ENCODE measurements around the gene SH3PXD2A.
"Not testable (repeated sequence)": the region's sequence is repeated elsewhere in the genome, so short reads cannot be mapped to it uniquely, and the experiment has no call there.

SH3PXD2A gene

DNA sequence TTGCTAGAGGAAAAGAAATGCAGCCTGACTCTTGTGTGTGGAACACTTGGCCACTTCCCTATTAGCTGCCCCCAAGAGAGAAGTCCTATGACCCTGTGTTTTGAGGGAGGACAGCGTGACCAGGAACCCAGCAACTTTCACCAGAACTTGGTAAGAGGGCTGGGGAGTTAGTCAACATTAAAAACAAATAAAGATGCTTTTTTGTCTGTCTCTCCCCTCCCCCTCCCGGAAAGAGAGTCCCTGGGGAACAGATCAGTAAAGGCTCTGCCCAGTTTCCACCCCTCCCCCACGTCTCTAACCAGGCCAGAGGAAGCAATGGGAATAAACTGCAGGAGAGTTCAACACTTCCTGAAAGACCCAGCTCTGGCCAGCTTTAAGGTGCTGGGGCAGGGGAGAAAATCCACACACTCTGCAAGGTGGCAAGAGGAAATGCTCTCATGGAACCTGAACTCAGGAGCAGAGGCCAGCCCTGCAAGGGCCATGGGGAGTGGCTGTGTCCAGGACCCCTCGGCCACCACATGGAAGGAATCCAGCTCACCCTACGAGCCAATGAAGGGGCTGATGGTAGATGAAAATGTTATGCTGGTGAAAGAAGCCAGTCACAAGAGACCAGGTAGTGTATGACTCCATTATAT lies 21.5 kb downstream of the SH3PXD2A start:
- DNase-seq (ENCODE audit: low read depth in 2 of 2) = no peak

DNA sequence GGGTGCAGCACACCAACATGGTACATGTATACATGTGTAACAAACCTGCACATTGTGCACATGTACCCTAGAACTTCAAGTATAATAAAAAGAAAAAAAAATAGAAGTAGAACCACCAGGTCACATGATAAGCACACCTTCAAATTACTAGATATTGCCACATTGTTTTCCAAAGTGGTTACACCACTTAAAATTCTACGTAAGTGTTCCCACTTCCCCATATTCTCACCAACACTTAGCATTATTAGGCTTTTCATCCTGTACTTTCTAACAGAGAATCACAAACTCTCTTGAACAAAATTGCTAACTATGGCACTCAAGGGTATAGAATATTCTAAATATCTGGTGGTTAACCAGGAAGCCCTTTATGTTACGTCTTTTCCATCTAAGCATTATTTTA lies 22.6 kb downstream of the SH3PXD2A start:
- no peak for DNase-seq (ENCODE audit: low read depth in 2 of 2)

DNA sequence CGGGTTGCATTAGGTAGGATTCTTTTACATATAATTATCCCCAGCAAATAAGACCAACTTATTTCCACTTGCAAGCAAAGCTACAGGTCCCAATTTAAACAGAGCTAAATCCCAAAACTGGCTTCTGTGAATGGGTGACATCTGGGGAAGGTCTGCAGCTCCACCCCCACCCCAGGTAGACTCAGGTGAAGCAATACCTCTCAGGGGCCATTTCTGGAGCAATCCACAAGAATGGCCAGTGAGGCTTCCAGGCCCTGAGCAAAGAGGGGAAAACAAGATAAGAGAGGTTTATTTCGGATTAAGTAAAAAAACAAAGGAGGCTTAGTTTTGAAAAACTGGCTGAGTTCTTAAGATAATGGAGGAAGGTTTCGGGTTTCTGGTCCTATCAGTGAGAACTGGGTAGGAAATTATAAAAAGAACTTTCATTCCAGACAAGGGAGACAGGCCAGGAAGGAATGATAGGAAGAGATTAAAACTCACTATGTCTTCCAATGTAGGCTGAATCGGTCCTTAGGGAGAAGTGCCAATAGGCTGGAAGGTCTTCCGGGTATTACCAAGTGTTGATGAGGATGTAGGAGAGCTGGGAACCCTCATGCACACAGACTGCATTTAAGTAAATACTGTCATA lies 25.4 kb downstream of the SH3PXD2A start:
- DNase-seq (ENCODE audit: low read depth in 2 of 2) = no peak

DNA sequence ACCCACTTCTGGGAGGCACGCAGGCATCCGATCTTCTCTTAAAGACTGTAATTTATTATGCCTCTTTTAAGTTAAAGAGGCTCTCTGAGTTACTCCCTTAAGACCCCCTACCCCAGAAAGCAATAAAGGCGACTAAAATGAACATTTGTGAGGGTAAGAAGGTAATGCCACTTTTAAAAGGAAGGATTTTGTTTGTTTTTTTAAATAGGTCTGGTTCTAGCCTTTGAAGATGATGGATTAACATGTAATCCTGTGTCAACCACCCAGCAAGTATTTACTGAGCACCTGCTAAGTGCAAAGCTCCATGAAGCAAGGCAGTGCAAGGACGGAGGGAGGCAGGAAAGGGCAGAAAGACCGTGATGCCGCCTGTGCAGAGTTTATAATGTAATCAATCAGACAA lies 26.1 kb downstream of the SH3PXD2A start:
- no peak for DNase-seq (ENCODE audit: low read depth in 2 of 2)

DNA sequence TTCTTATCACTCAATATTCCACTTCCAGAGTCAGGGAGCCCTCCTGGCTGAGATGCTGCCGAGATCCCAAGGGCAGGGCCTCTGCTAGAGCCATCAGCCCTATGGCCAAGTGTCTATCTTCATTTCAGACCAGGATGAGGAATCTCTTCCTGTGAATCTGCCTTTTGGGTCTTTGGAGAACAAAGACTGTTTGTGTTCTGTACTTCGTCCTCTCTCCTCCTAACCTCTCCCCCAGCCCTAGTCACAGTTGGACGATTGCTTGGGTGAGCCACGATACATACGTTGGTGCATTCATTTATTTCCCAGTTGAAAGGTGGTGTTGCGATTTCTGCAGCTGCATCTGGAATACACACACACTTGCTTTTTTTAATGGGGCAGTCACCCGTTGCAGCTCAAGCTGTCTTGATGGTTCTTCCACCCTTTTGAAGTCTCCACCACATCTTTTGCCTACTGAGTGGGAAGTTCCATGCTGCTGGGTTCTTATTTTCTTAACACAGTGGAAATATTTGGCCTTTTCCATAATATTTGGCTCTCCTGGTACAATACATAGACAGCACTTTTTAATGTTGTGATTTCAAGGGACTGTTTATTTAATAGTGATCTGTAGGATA lies 26.7 kb downstream of the SH3PXD2A start:
- DNase-seq (ENCODE audit: low read depth in 2 of 2) = no peak

DNA sequence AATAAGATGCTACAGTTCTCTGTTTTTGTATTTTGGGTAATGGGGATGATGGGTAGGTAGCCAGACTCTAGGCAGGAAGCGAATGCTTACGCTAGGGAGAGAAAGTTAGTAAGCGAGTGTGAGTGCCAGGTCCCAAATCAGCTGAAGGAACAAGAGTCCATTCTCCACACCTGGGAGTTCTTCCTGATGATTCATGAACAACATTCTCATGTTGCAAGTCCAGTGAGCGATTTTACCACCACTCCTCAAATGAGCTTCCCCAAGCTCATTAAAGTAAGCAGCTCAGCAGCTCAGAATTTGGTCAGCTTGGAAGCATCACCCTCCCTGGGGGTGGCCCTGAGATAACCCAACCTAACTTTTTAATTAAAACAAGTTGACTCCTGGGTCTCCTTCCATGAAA lies 27.3 kb downstream of the SH3PXD2A start:
- no peak for DNase-seq (ENCODE audit: low read depth in 2 of 2)

DNA sequence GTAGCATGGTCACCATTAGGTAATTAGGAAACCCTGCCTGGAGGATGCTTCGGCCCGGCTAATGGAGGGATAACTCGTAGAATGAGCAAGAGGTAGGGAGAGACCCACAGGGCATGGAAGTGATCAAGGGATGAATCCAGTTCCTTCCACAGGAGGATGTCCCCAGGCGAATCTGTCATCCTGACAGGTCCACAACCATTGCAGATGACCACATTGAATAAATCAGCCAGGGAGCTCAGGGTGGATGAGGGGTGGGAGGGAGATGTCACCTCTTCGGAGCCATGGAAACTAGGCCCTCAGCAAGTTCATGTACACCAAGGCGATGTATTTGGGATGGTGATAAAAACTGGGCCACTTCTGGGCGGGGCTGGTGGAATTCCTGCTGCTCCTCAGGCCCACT lies 28.5 kb downstream of the SH3PXD2A start:
- DNase-seq (ENCODE audit: low read depth in 2 of 2) = no peak

DNA sequence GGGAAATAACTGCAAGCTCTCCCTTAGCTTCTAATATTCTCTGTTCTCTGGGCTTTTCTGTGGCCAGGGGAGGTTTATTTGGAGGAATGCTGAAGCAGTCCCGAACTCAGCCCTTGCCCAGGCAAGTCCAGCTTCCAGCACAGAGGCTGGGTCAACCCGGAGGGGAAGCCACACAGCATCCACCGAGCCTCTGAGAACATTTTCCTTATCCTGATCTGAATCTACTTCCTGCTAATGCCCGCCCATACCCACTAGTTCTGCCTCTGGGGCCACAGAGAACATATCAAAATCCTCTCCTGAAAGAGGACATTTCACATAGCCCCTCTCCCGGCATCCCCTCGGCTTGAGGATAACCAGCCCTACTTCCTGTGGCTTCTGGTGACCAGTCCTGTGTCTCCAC lies 31.1 kb downstream of the SH3PXD2A start:
- DNase-seq (ENCODE audit: low read depth in 2 of 2) = no peak

DNA sequence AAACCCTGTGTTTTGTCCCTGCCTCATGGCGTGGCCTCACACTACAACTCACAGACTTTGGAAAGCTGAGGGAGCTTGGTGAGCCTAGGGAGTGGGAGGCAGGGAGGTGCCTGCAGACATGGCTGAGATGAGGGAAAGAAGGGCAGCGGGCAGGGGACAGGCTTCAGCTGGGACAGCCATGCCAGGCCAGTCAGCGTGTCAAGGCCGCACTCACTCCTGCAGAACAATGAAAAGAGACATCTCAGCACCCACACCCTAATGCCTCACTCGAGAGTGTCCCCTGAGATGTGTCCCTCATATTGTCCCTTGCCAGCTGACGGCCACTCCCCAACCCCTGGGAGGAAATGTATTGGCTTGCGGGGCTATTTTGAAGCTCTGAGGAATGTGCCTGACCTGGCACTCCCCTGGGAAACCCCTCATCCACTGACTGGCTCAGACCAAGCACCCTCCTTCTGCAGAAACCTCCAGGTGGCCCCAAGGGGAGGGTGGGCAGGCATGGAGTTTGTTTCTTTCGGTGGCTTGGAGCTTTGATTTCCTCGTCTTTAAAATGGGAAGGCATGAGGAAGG lies 31.6 kb downstream of the SH3PXD2A start:
- DNase-seq (ENCODE audit: low read depth in 2 of 2) = no peak

DNA sequence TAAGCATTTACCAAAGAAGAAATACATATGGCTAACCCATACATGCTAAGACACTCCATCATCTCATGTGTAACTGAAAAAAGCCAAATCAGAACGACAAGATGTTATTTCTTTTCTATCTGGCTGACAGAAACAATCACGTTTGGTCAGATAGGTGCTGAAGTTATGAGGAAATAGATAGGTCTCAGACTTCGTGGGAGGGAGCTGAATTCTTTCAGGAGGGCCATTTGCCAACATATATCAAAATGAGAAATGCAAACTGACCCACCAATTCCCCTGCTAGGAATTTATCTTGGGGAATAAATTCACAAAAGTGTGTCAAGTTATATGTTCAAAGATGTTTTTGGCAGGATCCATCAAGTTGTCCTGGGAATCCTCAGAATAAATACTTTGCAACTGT lies 32.6 kb downstream of the SH3PXD2A start:
- DNase-seq (ENCODE audit: low read depth in 2 of 2) = no peak

DNA sequence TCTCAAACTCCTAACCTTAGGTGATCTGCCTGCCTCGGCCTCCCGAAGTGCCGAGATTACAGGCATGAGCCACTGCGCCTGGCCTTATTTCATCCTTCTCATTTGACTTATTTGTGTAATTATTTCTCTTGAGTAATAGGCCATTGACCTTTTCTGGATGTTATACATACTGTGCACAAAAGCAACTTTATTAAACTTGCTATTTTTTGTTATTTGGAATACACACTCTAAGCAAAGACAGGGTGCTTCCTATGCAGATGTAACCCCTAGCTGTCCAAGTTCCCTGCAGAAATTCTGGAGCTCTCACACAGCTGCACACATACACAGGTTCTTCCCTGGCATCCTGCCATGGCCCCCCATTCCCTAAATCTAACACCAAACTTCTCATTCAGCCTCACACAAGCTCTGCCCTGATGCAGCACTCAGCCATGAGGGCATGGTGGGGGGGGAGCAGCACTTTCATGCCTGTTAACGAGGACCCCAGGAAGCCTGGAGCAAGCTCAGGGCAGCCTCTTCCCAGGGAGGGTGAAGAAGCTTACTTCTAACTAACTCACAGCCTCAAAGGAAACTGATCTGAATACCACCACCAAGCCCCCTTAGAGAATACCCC lies 33.2 kb downstream of the SH3PXD2A start:
- DNase-seq (ENCODE audit: low read depth in 2 of 2) = no peak

DNA sequence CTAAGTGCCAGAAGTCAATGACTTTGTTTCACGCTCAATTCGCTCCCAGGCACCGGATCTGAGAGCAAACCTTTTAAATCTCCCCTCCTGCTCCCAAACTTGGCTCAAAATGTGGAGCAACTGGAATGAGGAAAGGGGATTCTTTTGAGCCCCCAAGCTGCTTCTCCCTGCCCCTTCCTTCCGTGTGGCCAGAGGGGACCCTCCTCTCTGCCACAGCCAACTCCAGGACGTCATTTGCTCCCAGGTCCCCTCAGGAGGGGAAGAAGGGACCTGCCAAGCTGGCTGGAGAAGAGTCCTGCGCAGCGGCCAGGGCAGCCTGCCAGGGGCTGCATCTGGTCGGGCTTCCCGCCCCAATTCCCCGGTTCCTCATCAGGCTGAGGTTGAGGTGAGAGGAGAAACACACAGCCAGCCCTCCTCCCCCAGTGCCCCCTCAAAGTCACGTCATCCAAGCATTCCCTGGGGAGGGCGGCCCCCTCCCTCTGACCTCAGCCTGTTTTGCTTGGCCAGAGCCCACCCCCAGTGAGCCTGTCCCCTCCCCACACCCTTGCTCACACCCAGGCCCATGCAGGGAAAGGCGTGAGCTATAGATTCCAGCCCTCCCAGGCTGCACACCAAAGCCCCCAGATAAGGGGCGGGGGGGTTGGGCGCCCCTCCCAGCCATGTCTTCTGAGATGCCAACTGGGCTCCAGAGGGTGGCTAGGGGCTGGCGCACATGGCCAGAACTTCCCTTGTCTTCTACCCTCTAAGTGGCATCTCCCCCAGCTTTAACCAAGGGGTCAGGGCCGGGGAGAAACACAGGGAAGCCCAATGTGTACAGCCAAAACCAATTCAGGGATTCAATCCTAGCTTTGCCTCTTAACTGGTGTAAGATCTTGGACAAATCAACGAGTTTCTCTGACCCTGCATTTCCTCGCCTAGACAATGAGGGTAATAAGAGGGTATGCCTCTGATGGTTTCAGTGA lies 35.0 kb downstream of the SH3PXD2A start:
- DNase-seq (ENCODE audit: low read depth in 2 of 2) = peak; percentile 32 to 41

DNA sequence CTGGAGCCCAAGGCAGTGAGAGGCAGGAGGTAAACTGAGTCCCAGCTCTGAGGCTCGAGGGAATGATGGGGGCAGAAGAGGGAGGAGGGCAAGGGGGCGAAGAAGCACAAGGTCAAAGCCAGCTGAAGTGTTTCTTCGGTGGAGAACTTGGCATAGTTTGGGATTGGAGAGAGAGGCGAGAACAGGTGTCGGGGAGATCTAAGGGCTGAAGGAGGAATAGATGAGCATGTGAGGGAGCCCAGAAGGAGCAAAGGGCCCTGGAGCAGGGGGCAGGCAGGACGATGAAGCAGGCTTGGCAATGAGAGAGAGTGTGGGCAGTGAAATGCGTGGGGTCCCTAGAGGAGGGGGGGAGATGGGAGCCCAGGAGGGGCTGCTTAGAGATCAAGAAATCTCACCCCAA lies 35.9 kb downstream of the SH3PXD2A start:
- DNase-seq (ENCODE audit: low read depth in 2 of 2) = no peak

DNA sequence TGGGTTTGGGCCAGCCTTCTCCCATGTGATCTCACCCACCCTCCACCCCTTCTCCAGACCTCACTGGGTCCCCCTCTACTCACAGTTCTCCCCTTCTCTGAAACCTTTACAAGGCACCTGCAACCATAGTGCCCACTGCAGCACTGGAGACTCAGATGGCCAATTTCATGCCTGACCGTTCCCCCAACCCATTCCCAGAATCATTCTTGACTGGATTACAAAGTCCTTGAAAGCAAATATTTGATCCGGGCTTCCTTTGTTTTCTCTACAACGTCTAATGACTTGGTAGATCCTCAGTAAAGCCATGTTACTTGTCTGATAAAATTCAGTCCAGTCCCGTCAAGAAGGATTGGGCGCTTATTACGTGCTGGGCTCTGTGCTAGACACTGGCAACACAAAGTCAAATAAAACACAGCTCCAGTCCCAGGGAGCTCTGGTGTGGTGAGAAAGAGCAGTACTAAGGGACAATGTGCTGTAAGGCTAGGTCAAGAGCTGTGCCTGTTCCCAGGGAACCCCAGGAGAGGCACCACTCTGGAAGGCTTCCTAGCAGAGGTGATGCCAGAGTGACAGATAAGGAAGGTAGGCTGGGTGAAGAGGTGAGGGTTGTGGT lies 36.5 kb downstream of the SH3PXD2A start:
- DNase-seq (ENCODE audit: low read depth in 2 of 2) = no peak

DNA sequence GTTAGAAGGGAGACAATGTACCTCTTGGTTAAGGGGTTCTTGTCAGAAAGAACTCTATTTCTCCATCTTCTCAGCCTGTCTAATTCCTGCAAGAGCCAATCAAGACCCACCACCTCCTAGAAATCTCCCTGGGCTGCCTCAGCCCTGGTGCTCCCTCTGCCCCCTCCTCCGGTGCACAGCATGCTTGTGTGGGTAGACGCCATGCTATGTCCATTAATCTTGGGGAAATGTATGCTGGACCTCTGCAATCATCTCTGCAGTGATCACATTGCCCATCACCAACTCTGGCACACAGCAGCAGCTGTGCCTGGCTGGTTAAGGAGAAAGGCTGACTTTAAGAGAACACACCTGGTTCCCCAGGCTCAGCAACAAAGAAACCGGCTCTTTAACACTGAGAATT lies 37.3 kb downstream of the SH3PXD2A start:
- DNase-seq (ENCODE audit: low read depth in 2 of 2) = no peak

DNA sequence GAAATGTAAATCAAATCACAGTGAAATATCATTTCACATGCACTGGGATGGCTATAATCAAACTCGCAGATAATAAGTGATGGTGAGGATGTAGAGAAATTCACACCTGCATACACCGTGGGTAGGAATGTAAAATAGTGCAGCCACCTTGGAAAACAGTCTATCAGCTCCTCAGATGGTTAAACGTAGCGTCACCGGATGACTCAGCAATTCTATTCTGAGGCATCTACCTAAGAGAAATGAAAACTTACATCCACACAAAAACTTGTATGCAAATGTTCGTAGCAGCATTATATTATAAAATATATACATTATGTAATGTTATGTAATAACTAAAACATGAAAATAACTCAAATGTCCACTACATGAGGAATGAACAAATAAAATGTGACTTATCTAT lies 38.9 kb downstream of the SH3PXD2A start:
- no peak for DNase-seq (ENCODE audit: low read depth in 2 of 2)

DNA sequence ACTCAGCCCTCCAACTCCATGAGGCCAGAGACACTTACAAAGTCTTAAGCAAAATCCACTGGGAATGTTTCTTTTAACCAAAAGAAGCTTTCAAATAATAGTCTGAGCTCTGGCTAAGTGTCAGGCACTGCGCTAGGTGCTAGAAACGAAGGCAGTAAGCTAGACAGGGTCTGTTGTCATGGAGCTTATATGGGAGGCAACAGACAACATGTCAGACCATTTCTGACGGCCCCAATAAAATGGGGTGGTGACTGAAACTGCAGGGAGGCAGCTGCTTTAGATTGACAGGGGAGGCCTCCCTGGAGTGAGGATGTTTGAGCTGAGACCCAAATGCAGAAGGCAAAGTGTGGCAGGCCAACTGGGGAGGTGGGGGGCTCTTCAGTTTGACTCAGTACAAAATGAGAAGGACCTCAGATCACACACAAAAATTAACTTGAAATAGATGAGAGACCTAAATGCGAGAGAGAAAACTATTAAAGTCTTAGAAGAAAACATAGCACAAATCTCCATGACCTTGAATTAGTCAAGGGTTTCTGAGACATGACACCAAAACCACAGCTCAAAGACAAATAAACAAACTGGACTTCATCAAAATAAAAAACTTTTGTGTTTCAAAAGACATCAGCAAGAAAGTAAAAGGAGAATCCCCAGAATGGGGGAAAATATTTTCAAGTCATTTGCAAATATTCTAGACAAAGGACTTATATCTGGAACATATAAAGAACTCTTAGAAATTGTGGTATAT lies 40.6 kb downstream of the SH3PXD2A start:
- no peak for DNase-seq (ENCODE audit: low read depth in 2 of 2)

DNA sequence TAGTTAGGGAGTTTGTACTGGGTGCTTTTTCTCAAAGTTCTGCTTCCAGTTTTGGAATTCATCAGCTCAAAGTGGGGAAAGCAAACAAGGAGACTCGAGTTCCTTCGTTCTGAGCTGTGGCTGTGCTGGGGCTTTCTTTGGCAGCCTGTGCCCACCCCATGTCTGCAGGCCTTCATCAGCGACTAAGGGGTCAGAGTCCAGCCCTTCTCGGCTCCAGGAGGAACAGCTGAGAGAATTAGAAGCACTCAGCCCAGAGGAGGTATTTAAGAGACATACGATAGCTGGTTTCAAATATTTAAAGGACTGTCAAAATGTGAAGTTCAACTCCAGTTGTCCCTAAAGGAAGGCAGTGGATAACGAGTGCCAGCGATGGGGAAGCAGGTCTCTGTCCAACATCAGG lies 41.3 kb downstream of the SH3PXD2A start:
- no peak for DNase-seq (ENCODE audit: low read depth in 2 of 2)

DNA sequence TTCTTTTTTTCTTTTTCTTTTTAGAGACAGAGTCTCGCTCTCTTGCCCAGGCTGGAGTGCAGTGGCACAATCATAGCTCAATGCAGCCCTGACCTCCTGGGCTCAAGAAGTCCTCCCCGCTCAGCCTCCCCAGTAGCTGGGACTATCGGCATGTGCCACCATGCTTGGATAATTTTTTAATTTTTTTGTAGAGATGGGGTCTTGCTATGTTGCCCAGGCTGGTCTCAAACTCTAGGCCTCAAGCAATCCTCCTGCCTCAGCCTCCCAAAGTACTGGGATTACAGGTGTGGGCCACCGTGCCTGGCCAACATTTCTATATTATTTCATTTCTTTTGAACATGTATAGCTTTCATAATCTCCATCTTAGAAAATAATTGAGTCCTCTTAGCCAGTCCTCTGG lies 42.1 kb downstream of the SH3PXD2A start:
- DNase-seq (ENCODE audit: low read depth in 2 of 2) = not testable (repeated sequence)

DNA sequence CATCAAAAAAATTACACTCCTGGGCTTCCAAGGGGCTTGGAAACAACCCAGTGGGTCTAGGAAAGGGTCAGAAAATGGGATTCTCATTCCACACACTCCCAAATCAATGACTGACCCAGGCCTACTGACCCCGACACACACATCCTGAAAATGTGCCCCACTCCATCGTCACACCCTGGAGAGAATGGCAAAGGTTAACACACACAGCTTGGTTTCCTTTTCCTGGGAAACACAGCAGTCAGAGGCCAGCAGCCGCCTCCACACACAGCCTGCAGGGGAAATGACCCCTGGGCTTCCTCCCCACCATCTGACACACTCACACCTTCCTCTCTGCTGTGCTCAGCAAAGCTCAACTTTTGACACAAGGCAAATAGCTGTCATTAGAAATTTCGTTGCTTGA lies 42.9 kb downstream of the SH3PXD2A start:
- DNase-seq (ENCODE audit: low read depth in 2 of 2) = no peak

Measured in fibroblast of skin of left biceps (primary cell).